MM.1S (cell line): ENCODE results near the gene LARGE1.

Experiments
- EZH2 ChIP-seq: fragments of 300-600 bp; sonication (generic); optimal IDR thresholded peaks from 2 replicates; pipeline ENCODE3; 2017; ENCODE audit warnings: low read depth, mild to moderate bottlenecking, antibody characterized with exemption, low read length, mixed read lengths
- TF ChIP-seq, protein P1 (sequence below): fragments of 300-600 bp; sonication (generic); IDR thresholded peaks from 2 replicates; pipeline ENCODE4 v1.5.1; 2016; ENCODE audit warnings: antibody characterized with exemption, low read length, mixed read lengths

- TF ChIP-seq, protein P1, sequence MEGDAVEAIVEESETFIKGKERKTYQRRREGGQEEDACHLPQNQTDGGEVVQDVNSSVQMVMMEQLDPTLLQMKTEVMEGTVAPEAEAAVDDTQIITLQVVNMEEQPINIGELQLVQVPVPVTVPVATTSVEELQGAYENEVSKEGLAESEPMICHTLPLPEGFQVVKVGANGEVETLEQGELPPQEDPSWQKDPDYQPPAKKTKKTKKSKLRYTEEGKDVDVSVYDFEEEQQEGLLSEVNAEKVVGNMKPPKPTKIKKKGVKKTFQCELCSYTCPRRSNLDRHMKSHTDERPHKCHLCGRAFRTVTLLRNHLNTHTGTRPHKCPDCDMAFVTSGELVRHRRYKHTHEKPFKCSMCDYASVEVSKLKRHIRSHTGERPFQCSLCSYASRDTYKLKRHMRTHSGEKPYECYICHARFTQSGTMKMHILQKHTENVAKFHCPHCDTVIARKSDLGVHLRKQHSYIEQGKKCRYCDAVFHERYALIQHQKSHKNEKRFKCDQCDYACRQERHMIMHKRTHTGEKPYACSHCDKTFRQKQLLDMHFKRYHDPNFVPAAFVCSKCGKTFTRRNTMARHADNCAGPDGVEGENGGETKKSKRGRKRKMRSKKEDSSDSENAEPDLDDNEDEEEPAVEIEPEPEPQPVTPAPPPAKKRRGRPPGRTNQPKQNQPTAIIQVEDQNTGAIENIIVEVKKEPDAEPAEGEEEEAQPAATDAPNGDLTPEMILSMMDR, result no peak
- TF ChIP-seq EZH2, result no peak
Measured at GRCh38 chr22:33958741-33959140, 38.5 kb upstream of the LARGE1 start.
